D341Med (cell line): ENCODE results near the gene SHLD1.

ENCODE experiments used
- DNase-seq: peaks from one replicate; pipeline ENCODE4 v3.0.0; 2012; ENCODE audit warnings: low spot score

The SHLD1 gene

DNA sequence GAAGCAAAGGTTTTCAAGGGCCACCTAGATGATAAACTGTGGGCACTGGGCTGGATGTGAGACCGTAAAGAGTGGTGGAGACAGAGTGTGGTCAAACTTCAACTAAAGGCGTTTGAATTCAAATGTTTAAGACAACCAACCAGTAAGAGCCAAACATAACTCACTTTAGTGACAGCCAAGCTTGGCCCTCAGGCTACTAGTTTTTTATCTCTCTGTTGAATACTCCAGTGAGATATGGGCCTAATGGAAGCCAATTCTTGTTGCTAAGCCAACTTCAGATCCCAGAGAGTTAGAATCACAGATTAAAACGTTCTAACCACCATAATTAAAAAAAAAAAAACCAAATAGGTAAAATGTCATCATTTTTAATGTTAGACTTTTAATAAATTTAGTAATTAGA, 142.9 kb downstream of the SHLD1 start:
- DNase-seq: no peak

DNA sequence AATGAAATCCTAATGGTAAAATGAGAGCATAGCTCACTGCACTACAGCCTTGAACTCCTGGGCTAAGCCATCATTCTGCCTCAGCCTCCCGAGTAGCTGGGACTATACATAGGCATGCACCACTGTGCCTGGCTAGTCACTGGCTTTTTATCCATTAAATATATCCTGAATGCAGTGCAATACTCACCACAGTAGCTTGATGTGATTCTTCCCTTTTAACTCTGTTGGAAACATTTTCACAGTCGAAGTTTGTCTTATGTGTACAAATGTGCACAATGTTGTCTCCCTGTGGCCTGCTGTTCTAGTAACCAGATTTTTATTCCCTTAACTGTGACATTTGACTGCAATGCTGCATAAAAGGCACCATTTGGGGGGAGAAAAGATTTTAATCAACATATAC, 143.4 kb downstream of the SHLD1 start:
- no peak for DNase-seq

DNA sequence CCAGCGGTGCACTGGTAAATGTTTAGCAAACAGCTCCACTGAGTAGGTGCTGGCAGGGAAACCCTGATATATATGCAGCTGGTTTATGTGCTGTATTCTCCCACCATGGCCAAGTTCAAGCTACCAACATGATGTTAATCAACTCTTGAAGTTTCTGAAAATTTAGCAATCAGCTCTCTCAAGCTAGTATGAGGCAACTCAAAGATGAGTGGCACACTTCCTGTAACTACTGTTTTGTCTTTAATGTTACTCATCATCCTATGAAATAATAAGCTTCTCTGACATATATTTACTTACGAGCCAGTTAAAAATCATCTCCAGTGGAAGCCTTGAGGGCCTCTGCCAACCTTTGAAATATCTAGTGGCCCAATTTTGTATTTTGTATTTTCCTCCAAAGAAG, 145.4 kb downstream of the SHLD1 start:
- no peak for DNase-seq

DNA sequence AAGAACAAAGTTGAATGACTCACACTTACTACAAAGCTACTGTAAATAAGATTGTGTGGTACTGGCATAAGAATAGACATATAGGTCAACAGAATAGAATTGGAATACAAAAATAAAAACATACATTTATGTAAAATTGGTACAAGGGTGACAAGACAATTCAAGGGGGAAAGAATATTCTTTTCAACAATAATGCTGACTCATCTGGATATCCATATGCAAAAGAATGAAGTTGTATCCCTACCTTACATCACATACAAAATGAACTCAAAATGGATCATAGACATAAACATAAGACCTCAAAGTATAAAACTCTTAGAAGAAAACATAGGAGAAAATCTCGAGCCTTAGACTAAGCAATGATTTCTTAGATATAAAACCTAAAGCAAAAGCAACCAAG, 149.2 kb downstream of the SHLD1 start:
- no peak for DNase-seq

DNA sequence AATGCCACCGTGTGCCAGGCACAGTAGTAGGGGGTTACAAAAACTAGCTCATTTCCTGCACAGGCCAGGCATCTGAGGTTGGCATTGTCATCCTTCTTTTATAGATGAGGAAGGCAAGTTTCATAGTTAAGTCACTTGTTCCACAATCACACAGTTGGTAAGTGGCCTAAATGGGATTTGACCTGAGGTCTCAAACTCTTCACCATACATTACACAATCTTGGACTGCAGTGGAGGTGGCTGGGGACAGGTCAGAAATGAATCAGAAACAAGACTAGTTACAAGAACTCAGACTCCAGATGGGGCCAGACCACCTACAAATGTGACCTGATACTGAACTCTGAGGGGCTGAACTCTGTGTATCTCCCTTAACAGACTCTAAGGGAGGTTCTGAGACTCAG, 150.7 kb downstream of the SHLD1 start:
- DNase-seq: no peak

DNA sequence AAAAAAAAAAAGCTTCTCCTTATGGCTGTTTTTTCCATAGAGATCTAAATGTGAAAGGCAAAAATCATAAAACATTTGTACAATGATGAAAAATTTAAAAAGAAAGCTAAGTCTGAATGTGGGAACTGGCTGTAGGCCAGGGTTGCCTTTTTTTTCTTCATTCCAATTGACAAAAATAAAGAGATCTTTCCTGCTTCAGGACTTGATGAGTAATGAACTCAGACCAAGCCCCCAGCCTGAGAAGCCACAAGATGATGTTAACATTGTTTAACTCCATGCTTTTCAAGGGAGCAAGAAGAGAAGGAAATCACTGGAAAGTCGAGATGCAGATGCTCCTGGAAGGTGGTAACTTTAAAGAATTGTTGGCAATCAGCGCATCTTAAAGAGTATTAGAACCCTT, 158.8 kb downstream of the SHLD1 start:
- DNase-seq: no peak

DNA sequence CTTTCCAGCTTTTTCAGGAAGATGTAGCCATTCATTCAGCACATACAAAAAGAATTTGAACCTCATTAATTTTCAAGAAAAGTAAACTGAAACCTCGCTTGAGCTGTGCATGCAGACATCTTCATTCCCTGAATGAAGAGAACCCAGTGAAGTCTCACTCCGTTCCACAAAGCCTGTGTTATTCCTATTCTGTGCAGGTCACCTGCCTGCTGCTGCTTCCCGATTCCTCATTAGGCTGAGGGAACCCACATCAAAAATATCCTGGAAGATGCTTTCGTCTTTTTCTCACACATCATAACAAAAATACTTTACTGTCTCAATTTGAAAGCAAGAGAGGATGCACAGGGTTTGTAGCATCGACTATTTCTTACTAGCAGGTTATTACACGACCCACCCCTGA, 160.0 kb downstream of the SHLD1 start:
- DNase-seq: no peak

DNA sequence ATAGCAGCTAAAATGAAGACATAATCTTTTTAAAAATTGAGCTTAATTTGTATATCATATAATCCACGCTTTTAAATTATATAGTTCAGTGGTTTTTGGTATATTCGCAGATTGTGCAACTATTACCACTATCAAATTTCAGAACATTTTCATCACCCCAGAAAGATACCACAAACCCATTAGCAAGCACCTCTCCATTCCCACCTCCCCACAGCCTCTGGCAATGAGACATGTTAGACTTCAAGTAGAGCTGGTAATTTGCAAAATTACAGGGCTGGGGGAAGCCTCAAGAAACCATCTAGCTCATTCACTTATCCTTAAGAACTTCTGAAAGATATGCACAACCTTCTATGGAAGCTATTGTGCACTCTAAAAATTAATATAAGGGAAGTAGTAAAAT, 163.0 kb downstream of the SHLD1 start:
- DNase-seq: no peak
